ENCODE results near the gene CLDN9. TPM values are rescaled to one million over a fixed set of nuclear protein-coding genes. Genes with fewer than 3 reads are reported as not detected.

Gene CLDN9
- total and polyA plus RNA-seq, 2 experiments from 2014 or later = 0.09 TPM; not detected in 1

DNA sequence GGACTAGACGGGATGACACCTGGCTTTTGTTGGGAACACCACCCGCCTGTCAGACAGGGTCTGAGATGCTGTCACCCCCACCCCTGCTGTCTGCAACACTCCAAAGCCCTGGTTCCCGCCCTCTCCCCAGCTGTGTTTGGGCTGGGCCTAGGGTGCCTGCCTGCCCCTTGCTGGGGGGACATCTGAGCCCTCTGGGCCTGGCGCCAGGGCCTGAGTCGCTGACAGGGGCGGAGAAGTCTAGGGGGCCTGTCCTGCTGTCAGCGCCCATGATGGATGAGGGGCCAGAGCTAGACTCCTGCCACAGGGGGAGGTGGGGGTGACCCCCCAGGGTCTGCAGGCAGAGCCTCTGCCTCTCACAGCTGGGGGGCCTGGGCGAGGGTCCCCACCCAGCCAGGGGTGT, 24.9 kb upstream of the CLDN9 start:
- H3K27ac ChIP-seq = no peak overlapping the region
- WGBS, 2 experiments (ENCODE audit: low coverage in 1 of 2, low lambda C conversion rate in 2 of 2, missing lambda C conversion rate in 2 of 2) = 30 to 46% methylated on average over 5 to 8 of the region's 8 CpGs

GRCh38 chr16:2988590-2989099, 24.1 kb upstream of the CLDN9 start:
- no peaks in the 10 kb centered on the region for H3K4me1 ChIP-seq (ENCODE audit: insufficient read depth)
- H2AFZ ChIP-seq = no peak overlapping the region
- H3F3A ChIP-seq (ENCODE audit: insufficient read depth) = no peaks in the 10 kb centered on the region
- no peak overlapping the region for H3K4me2 ChIP-seq (ENCODE audit: unreplicated experiment)
- no peaks in the 10 kb centered on the region; the same call in 1 of the 2 replicates for H3K27me3 ChIP-seq (replicated peaks; ENCODE audit: insufficient read depth)
- WGBS, 2 experiments (ENCODE audit: low coverage in 1 of 2, low lambda C conversion rate in 2 of 2, missing lambda C conversion rate in 2 of 2) = 49 to 54% methylated on average over 7 to 8 of the region's 8 CpGs
- H3K79me2 ChIP-seq (ENCODE audit: insufficient read depth) = no peaks in the 10 kb centered on the region
- DNase-seq = no peak
- TF ChIP-seq EZH2 (IDR thresholded peaks at IDR 0.05; ENCODE audit: insufficient read depth, poor library complexity, severe bottlenecking) = no peak
- no peak for TF ChIP-seq EZH2phosphoT487 (IDR thresholded peaks at IDR 0.05; ENCODE audit: insufficient read depth, low read depth)
- no peaks in the 10 kb centered on the region for H4K20me1 ChIP-seq (ENCODE audit: insufficient read depth)
- no peaks in the 10 kb centered on the region for H3K9me2 ChIP-seq (ENCODE audit: insufficient read depth)
- no peak overlapping the region for H3K9ac ChIP-seq
- H3K27ac ChIP-seq = no peak overlapping the region
- no peaks in the 10 kb centered on the region for H3K9me3 ChIP-seq (ENCODE audit: low read depth)
- no peaks in the 10 kb centered on the region for H3K36me3 ChIP-seq (ENCODE audit: low read depth)
- in situ Hi-C loops (cut with MboI) = no loop called here
- H3K4me3 ChIP-seq = no peak overlapping the region

More for the DNA sequence above, 24.9 kb upstream of the CLDN9 start:
- Histone ChIP-seq H3K4me2 (ENCODE audit: unreplicated experiment) (no peak overlapping the region), H3K9me3 (ENCODE audit: low read depth) (no peaks in the 10 kb centered on the region), H3K4me1 (ENCODE audit: insufficient read depth) (no peaks in the 10 kb centered on the region), H3K27me3 (replicated peaks; ENCODE audit: insufficient read depth) (no peaks in the 10 kb centered on the region; the same call in 1 of the 2 replicates), H3K4me3 (no peak overlapping the region), H3K79me2 (ENCODE audit: insufficient read depth) (no peaks in the 10 kb centered on the region), H3F3A (ENCODE audit: insufficient read depth) (no peaks in the 10 kb centered on the region), H4K20me1 (ENCODE audit: insufficient read depth) (no peaks in the 10 kb centered on the region), H3K9ac (no peak overlapping the region), H2AFZ (no peak overlapping the region), H3K9me2 (ENCODE audit: insufficient read depth) (no peaks in the 10 kb centered on the region), H3K36me3 (ENCODE audit: low read depth) (no peaks in the 10 kb centered on the region)
- no peak for DNase-seq
- in situ Hi-C loops (cut with MboI) = no loop called here
- no peak for TF ChIP-seq EZH2phosphoT487 (IDR thresholded peaks at IDR 0.05; ENCODE audit: insufficient read depth, low read depth)
- no peak for TF ChIP-seq EZH2 (IDR thresholded peaks at IDR 0.05; ENCODE audit: insufficient read depth, poor library complexity, severe bottlenecking)

DNA sequence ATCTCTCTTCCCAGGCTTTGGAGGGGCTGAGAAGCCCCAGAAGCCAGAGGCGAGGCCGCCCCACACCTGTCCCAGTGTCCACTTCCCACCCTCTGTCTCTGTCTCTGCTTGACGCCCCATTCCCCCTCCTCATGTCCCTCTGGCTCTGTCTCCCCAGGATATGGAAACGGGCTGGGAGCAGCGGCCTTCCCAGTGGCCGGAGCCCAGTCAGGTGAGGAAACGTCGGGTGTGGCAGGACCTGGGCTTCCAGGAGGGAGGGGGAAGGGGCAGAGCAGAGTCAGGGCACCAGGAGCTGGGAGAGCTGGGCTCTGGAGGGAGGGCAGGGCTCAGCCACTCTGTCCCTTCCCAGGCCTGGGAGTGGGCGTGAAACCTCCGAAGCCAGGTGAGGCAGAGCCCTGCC, 21.8 kb upstream of the CLDN9 start:
- H3K36me3 ChIP-seq (ENCODE audit: low read depth) = no peaks in the 10 kb centered on the region
- H3K4me3 ChIP-seq = no peak overlapping the region
- H4K20me1 ChIP-seq (ENCODE audit: insufficient read depth) = no peaks in the 10 kb centered on the region
- no peak overlapping the region for H3K27ac ChIP-seq
- H3K4me2 ChIP-seq (ENCODE audit: unreplicated experiment) = no peak overlapping the region
- WGBS, 2 experiments (ENCODE audit: low coverage in 1 of 2, low lambda C conversion rate in 2 of 2, missing lambda C conversion rate in 2 of 2) = 67 to 77% methylated on average over 8 to 10 of the region's 10 CpGs
- no peaks in the 10 kb centered on the region for H3F3A ChIP-seq (ENCODE audit: insufficient read depth)
- TF ChIP-seq EZH2 (IDR thresholded peaks at IDR 0.05; ENCODE audit: insufficient read depth, poor library complexity, severe bottlenecking) (no peak), EZH2phosphoT487 (IDR thresholded peaks at IDR 0.05; ENCODE audit: insufficient read depth, low read depth) (no peak)
- H3K27me3 ChIP-seq (replicated peaks; ENCODE audit: insufficient read depth) = no peaks in the 10 kb centered on the region; the same call in 1 of the 2 replicates
- H3K9ac ChIP-seq = no peak overlapping the region
- in situ Hi-C loops (cut with MboI) = no loop called here
- H3K9me2 ChIP-seq (ENCODE audit: insufficient read depth) = no peaks in the 10 kb centered on the region
- no peaks in the 10 kb centered on the region for H3K79me2 ChIP-seq (ENCODE audit: insufficient read depth)
- H3K9me3 ChIP-seq (ENCODE audit: low read depth) = no peaks in the 10 kb centered on the region
- H2AFZ ChIP-seq = no peak overlapping the region
- DNase-seq = no peak
- no peaks in the 10 kb centered on the region for H3K4me1 ChIP-seq (ENCODE audit: insufficient read depth)

DNA sequence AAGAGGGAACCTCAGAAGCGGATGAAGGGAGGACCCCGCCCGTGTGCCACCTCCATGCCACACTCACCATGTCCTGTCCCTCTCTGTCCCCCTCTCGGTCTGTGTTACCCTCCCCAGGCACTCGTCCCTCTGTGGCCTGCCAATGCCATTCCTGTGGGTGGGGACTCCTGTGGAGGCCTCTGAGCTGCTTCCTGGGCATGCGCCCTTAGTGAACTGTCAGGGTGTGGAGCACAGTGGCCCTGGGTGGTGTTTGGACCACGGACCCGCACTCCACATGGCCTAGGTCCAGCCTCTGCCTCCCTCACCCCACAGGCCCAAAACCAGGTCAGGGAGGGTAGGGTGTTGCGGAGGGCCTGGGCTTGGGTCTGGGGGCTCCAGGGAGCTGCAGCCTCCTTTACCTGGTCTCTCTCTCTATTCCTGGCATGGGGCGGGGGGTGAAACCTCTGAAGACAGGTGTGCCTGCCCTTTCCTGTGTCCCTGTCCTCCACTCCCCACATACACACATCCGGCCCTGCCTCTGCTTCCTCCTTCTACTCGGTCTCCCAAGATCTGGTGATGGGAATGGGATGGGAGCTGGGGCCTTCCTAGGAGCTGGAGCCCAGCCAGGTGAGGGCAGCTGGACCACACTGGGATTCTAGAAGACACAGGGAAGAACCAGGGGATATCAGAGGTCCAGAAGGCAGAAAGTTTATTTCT, 21.0 kb upstream of the CLDN9 start:
- Histone ChIP-seq H3F3A (ENCODE audit: insufficient read depth) (no peaks in the 10 kb centered on the region), H3K4me2 (ENCODE audit: unreplicated experiment) (no peak overlapping the region), H3K27me3 (replicated peaks; ENCODE audit: insufficient read depth) (no peaks in the 10 kb centered on the region; the same call in 1 of the 2 replicates), H4K20me1 (ENCODE audit: insufficient read depth) (no peaks in the 10 kb centered on the region), H3K9ac (no peak overlapping the region), H2AFZ (no peak overlapping the region), H3K9me2 (ENCODE audit: insufficient read depth) (no peaks in the 10 kb centered on the region), H3K36me3 (ENCODE audit: low read depth) (no peaks in the 10 kb centered on the region), H3K9me3 (ENCODE audit: low read depth) (no peaks in the 10 kb centered on the region), H3K79me2 (ENCODE audit: insufficient read depth) (no peaks in the 10 kb centered on the region), H3K27ac (no peak overlapping the region), H3K4me3 (no peak overlapping the region), H3K4me1 (ENCODE audit: insufficient read depth) (no peaks in the 10 kb centered on the region)
- DNase-seq = no peak
- in situ Hi-C loops (cut with MboI) = no loop called here
- WGBS, 2 experiments (ENCODE audit: low coverage in 1 of 2, low lambda C conversion rate in 2 of 2, missing lambda C conversion rate in 2 of 2) = 85 to 88% methylated on average over 12 of the region's 12 CpGs
- no peak for TF ChIP-seq EZH2 (IDR thresholded peaks at IDR 0.05; ENCODE audit: insufficient read depth, poor library complexity, severe bottlenecking)
- TF ChIP-seq EZH2phosphoT487 (IDR thresholded peaks at IDR 0.05; ENCODE audit: insufficient read depth, low read depth) = no peak

Data from GM23248 (cell line).